ENCODE data around the gene SNAPC4.

The SNAPC4 gene

DNA sequence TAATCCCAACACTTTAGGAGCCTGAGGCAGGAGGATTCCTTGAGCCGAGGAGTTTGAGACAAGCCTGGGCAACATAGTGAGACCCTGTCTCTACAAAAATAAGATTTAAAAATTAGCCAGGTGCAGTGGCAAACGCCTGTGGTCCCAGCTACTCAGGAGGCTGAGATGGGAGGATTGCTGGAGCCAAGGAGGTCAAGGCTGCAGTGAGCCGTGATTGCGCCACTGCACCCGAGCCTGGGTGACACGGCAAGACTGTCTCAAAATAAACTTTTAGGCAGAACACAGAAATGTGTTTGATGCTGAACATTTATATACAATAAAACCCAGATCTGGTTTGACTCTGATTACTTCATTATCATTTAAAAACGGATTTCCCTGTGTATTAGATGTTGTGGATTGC lies 5.5 kb upstream of the SNAPC4 start:
- peaks cover 78% of the 10 kb centered on the region for H3K36me3 ChIP-seq (ENCODE audit: control insufficient read depth, low read length)
- peaks cover 13% of the 10 kb centered on the region; the same call in 1 of the 2 replicates for H3F3A ChIP-seq (ENCODE audit: control insufficient read depth, insufficient read depth)
- H3K27ac ChIP-seq (ENCODE audit: low read depth, low read length), result no peak overlapping the region
- H3K4me1 ChIP-seq (ENCODE audit: control insufficient read depth, low read length), result peaks cover 27% of the 10 kb centered on the region
- H4K20me1 ChIP-seq (ENCODE audit: control insufficient read depth, insufficient read depth, low read depth, low read length), result no peaks in the 10 kb centered on the region; the same call in 1 of the 2 replicates
- H3K4me2 ChIP-seq (ENCODE audit: low read length), result no peak overlapping the region
- H3K9me2 ChIP-seq (replicated peaks; ENCODE audit: control insufficient read depth, low read length), result no peaks in the 10 kb centered on the region
- no peaks in the 10 kb centered on the region for H3K27me3 ChIP-seq (ENCODE audit: control insufficient read depth, low read length)
- H3K4me3 ChIP-seq (ENCODE audit: low read length), result no peak overlapping the region
- no peak for TF ChIP-seq EZH2phosphoT487 (IDR thresholded peaks at IDR 0.05; ENCODE audit: borderline replicate concordance, low read length)
- TF ChIP-seq, protein P1, sequence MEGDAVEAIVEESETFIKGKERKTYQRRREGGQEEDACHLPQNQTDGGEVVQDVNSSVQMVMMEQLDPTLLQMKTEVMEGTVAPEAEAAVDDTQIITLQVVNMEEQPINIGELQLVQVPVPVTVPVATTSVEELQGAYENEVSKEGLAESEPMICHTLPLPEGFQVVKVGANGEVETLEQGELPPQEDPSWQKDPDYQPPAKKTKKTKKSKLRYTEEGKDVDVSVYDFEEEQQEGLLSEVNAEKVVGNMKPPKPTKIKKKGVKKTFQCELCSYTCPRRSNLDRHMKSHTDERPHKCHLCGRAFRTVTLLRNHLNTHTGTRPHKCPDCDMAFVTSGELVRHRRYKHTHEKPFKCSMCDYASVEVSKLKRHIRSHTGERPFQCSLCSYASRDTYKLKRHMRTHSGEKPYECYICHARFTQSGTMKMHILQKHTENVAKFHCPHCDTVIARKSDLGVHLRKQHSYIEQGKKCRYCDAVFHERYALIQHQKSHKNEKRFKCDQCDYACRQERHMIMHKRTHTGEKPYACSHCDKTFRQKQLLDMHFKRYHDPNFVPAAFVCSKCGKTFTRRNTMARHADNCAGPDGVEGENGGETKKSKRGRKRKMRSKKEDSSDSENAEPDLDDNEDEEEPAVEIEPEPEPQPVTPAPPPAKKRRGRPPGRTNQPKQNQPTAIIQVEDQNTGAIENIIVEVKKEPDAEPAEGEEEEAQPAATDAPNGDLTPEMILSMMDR (IDR thresholded peaks at IDR 0.05; ENCODE audit: low read depth, low read length, poor library complexity, severe bottlenecking), result no peak
- no peaks in the 10 kb centered on the region for H3K9me3 ChIP-seq (ENCODE audit: control insufficient read depth, insufficient read depth, low read length)
- H3K79me2 ChIP-seq (ENCODE audit: control insufficient read depth, low read length), result peaks cover 33% of the 10 kb centered on the region

DNA sequence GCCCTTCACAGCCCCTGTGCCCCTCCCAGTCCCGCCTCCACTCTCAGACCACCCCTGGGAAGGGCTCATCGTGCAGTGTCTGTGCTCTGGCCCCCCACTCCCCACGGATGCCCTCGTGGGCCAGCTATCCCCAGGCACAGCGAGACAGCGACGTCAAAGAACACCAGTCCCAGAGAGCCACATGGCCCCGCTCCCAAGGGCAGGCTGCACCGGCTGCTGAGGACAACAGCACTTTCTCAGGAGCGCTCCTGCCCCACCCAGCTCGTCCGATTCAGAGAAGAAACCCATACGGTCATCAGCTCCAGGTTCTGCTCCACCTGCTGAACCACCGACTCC lies 4.8 kb upstream of the SNAPC4 start:
- Histone ChIP-seq H3K4me3 (ENCODE audit: low read length) (no peak overlapping the region), H3K79me2 (ENCODE audit: control insufficient read depth, low read length) (peaks cover 30% of the 10 kb centered on the region), H3K9me2 (replicated peaks; ENCODE audit: control insufficient read depth, low read length) (no peaks in the 10 kb centered on the region), H3K27me3 (ENCODE audit: control insufficient read depth, low read length) (no peaks in the 10 kb centered on the region), H3K4me2 (ENCODE audit: low read length) (no peak overlapping the region), H4K20me1 (ENCODE audit: control insufficient read depth, insufficient read depth, low read depth, low read length) (no peaks in the 10 kb centered on the region; the same call in 1 of the 2 replicates), H3K4me1 (ENCODE audit: control insufficient read depth, low read length) (peaks cover 28% of the 10 kb centered on the region), H3K36me3 (ENCODE audit: control insufficient read depth, low read length) (peaks cover 75% of the 10 kb centered on the region), H3K9me3 (ENCODE audit: control insufficient read depth, insufficient read depth, low read length) (no peaks in the 10 kb centered on the region), H3F3A (ENCODE audit: control insufficient read depth, insufficient read depth) (peaks cover 14% of the 10 kb centered on the region; the same call in 1 of the 2 replicates), H3K27ac (ENCODE audit: low read depth, low read length) (no peak overlapping the region)
- TF ChIP-seq, protein P1 (IDR thresholded peaks at IDR 0.05; ENCODE audit: low read depth, low read length, poor library complexity, severe bottlenecking), result no peak
- no peak for TF ChIP-seq EZH2phosphoT487 (IDR thresholded peaks at IDR 0.05; ENCODE audit: borderline replicate concordance, low read length)

DNA sequence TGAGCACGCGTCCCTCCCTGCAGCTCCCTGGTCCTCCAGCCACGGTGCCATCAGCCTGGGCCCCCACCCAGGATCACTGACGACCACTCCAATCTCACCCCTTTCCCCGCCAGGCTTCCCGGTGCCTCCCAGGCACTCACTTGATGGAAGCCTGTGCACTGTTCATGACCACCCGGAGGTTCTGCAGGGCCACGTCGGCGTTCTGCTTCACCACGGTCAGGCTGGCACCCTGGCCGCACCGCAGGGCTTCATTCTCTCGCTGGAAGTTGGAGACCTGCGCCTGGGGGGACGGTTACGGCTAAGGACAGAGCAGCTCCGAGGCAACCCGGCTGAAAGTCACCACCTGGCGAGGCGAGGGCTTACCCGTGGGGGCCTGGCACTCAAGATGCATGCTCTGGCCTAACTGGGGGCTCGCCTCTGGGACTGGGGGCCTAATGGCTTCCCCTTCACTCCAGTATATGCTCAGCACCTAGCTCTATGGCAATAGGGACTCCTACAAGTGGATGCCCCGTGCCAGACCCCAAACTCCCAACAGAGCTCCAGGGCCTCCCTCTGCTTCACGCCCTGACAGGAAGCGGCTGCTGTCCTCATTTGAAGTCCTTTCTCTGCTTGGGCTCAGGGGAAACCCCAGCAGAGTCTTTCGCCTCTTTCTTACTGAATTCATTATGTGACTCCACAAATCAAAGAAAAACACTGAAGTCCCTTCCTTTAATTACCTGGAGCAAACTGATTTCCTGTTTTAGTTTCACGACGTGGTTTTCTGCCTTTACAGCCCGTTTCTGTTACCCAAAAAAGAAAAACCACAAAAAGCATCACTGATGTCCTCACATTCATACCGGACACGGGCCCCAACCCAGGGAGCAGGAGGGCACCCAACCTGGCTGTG lies 4.2 kb upstream of the SNAPC4 start:
- Histone ChIP-seq H3K4me2 (ENCODE audit: low read length) (no peak overlapping the region), H3K36me3 (ENCODE audit: control insufficient read depth, low read length) (peaks cover 72% of the 10 kb centered on the region), H3K27me3 (ENCODE audit: control insufficient read depth, low read length) (no peaks in the 10 kb centered on the region)

More for the DNA sequence above, 4.2 kb upstream of the SNAPC4 start:
- H3K27ac ChIP-seq (ENCODE audit: low read depth, low read length), result no peak overlapping the region
- no peaks in the 10 kb centered on the region for H3K9me3 ChIP-seq (ENCODE audit: control insufficient read depth, insufficient read depth, low read length)
- peaks cover 22% of the 10 kb centered on the region for H3K4me1 ChIP-seq (ENCODE audit: control insufficient read depth, low read length)
- no peaks in the 10 kb centered on the region for H3K9me2 ChIP-seq (replicated peaks; ENCODE audit: control insufficient read depth, low read length)
- H3K79me2 ChIP-seq (ENCODE audit: control insufficient read depth, low read length), result peaks cover 30% of the 10 kb centered on the region
- TF ChIP-seq EZH2phosphoT487 (IDR thresholded peaks at IDR 0.05; ENCODE audit: borderline replicate concordance, low read length), result no peak
- TF ChIP-seq, protein P1 (IDR thresholded peaks at IDR 0.05; ENCODE audit: low read depth, low read length, poor library complexity, severe bottlenecking), result no peak
- H3K4me3 ChIP-seq (ENCODE audit: low read length), result no peak overlapping the region
- peaks cover 14% of the 10 kb centered on the region; the same call in 1 of the 2 replicates for H3F3A ChIP-seq (ENCODE audit: control insufficient read depth, insufficient read depth)
- H4K20me1 ChIP-seq (ENCODE audit: control insufficient read depth, insufficient read depth, low read depth, low read length), result no peaks in the 10 kb centered on the region; the same call in 1 of the 2 replicates

All from DOHH2 (cell line).